GM10266 (cell line): ENCODE measurements around the gene SRM.
A peak's percentile ranks its signal among the peaks of the same experiment; 100 is the strongest.
"Not testable (repeated sequence)": the region's sequence is repeated elsewhere in the genome, so short reads cannot be mapped to it uniquely, and the experiment has no call there.

Experiments used
- DNase-seq: peaks from one replicate; pipeline ENCODE4 v3.0.0; 2012; ENCODE audit errors: extremely low spot score
- CTCF ChIP-seq: IDR thresholded peaks from 2 replicates; pipeline ENCODE4 v1.5.1; 2012; ENCODE audit warnings: mild to moderate bottlenecking, low read depth; ENCODE audit not compliant: control insufficient read depth, insufficient read depth; ENCODE audit errors: missing control alignments

The SRM gene

GRCh38 chr1:11059968-11060830, at the start of gene SRM:
SRM (minus strand) TSS chr1:11060018; CDS start chr1:11059943, 75 bp downstream.
- TF ChIP-seq CTCF = peak; percentile 35
- DNase-seq = peak; percentile 100

- DNase-seq = no peak
- no peak for TF ChIP-seq CTCF
These were observed 49.4 kb upstream of the SRM start for GRCh38 chr1:11109047-11109760.

- TF ChIP-seq CTCF = no peak
- no peak for DNase-seq
These were observed 47.8 kb upstream of the SRM start for GRCh38 chr1:11107599-11107998.

GRCh38 chr1:11105586-11105985, 45.8 kb upstream of the SRM start:
- no peak for TF ChIP-seq CTCF
- no peak for DNase-seq

- TF ChIP-seq CTCF = no peak
- DNase-seq = no peak
These were observed 41.5 kb upstream of the SRM start for GRCh38 chr1:11101347-11101746.

GRCh38 chr1:11100806-11101205, 41.0 kb upstream of the SRM start:
- DNase-seq = not testable (repeated sequence)

- no peak for DNase-seq
- TF ChIP-seq CTCF = no peak
These were observed 40.3 kb upstream of the SRM start for GRCh38 chr1:11100149-11100493.
